Activated naive CD4-positive, alpha-beta T cell treated with Interleukin-2 at 50 U/mL for 16 hours (primary cell): Measurements from ENCODE around the gene MAPKAPK3.

ENCODE experiments used
- DNase-seq: peaks from one replicate; pipeline ENCODE4 v3.0.0-alpha.2; 2020

MAPKAPK3 gene

DNA sequence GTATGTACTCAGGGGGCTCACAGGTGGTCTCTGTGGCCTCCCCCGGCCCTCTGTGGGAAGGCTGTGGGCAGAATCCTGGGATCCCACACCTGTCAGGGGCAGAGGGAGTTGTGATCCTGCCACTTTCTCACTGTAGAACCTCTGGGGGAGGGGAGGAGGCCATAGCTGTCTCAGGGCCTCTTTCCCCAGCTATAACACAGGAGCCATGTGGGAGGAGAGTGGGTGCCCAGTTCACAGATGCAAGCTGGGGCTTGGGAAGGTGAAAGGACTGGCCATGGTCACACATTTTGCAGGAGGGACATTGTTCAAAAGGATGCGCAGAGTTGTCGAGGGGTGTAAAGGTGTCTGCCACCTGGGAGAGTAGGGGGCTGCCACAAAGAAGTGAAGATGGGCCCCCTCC lies 11.7 kb downstream of the MAPKAPK3 start:
- no peak for DNase-seq

DNA sequence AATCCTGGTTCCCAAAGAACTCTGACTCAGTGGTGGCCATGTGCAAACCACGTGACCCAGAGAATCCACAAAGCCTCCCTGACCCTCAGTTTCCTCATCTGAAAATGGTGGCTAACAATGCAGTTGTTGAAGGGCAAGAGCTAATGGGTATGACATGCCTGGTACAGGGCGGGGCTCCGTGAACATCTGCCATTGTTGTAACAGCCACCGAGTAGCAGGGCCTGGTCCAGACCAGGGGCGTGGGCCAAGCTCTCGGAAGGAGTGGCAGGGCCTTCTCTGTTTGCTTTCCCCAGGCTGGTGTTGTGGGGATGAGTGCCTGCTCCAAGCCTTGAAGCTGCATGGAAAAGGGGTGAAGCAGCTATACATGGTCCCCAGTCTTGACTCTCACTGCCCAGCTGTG lies 13.4 kb downstream of the MAPKAPK3 start:
- DNase-seq = no peak

DNA sequence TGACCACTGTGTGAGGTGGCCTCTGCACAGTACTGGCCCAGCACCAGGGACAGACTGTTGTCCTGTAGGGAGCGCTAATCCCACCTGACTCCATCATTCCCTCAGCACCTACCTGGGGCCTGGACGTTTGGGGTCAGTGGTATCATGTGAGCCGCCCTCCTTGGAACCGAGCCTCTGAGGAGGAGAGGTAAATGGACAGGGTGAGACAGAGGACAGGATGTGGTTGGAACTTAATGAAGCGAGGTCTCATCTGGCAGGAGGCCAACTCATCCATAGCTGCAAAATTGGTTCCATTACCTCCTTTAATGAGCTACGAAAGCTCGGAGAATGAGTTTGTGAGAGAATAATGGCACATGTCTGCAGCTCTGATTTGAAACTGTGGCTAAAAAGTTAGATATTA lies 13.9 kb downstream of the MAPKAPK3 start:
- DNase-seq = no peak

DNA sequence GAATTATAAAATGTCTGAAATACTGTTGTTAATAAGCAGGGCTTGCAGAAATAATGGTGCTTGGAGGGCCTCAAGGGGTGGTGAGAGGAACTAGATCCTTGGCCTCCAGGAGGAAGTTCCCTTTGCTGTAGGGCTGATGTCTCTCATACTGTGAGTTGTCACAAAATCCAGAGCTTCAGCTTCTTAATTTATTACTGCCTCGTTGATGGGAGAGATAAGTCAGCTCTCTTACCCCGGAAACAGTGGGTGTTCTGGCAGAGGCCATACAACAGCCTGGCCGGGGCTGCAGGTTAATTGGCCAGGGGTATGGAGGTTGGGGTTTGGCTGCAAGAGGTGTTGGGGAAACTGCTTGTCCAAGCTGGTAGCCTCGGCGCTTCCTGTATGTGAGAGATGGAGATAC lies 15.5 kb downstream of the MAPKAPK3 start:
- DNase-seq = no peak

DNA sequence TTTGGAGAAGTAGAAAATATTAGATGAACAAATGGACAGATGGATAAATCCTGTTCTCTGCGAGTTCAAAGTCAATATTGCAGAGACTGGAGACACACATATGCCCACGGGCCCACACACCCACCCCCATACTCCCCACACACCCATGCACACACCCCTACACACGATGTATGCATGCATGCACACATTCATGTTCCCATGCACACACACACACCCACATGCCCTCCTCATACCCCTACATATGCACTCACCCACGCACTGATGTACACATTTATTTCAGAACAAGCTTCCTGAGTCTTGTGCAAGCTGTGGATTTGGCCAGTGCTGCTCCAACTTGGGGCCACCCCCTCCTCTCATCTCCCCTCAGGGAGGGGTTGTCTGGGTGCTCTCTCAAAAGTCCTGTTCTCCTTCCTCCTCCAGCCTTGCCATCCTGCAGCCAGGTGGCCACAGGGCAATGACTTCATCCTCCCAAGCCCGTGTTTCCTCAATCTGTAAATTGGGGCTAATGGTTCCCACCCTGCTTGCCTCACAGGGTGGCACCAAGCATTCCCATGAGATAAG lies 16.4 kb downstream of the MAPKAPK3 start:
- DNase-seq = no peak

DNA sequence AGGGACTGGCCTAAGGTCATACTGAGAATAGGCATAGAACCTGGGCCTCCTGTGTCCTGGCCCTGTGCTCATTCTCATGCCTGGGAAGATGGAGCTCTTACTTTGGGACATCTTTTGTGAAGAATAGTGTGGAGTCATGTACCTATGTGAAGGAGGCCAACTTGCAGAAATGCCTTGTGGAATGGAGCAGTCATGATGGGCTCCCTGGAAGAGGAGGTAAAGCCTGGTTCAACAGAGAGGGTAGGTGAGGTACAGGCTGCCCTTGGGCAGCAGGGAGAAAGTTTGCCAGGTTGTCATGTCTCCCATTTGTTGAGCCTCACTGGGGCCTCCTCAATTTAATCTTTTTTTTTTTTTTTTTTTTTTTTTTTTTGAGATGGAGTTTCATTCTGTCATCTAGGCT lies 18.1 kb downstream of the MAPKAPK3 start:
- no peak for DNase-seq

DNA sequence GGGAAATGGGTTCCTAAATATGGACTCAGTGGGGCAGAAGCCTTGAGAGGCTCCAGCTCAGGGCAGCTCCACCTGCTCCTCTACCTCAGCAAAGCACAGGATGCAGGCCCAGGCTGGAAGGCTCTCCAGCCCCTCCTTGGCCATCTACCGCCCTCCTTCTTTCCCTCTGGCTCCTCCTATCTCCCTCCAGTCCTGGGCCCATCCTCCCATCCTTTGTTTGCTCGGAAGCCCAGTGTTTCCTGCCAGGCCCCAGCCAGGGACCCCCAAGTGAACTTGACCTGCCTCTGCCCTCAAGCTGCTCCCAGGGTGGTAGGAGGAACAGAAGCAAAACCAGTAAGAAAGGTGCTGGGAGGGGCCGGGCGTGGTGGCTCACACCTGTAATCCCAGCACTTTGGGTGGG lies 20.1 kb downstream of the MAPKAPK3 start:
- no peak for DNase-seq

DNA sequence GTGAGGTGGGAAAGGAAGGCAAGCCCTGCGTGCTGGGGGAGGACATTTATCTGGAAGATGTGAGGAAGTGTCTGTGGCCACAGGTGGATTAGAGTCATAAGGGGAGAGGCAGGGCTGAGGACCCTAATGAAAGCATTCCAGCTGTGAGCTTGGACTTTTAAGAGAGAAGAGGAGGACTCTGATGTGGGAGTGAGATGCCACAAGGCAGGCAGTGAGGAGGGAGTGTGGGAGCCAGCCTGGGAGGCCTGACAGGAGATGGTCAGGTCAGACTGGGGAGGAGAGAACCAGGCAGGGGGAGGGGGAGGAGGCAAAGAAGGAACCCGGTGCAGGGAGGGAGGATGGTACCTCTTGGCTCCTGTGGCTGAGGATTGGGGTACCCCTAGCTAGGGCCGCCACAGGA lies 21.0 kb downstream of the MAPKAPK3 start:
- no peak for DNase-seq

DNA sequence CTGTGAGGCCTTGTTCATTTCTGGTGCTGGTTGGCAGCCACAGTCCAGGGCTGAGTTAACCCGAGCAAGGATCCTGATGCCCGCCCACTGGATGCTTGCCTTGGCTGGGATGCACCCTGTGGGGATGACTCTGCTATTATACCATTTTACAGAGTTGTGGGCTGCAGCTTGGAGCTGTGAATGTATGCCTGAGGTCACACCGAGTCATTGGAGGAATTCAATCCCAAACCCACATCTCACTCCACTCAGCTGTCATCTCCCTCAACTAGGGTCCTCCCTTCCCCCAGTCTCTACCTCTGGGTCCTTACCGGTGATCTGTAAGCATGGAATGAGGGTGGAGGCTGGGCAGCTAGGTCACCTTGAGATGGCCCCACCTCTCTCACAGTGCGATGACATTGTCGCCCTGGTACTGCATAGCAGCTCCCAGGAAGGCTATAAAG lies 22.1 kb downstream of the MAPKAPK3 start:
- no peak for DNase-seq

DNA sequence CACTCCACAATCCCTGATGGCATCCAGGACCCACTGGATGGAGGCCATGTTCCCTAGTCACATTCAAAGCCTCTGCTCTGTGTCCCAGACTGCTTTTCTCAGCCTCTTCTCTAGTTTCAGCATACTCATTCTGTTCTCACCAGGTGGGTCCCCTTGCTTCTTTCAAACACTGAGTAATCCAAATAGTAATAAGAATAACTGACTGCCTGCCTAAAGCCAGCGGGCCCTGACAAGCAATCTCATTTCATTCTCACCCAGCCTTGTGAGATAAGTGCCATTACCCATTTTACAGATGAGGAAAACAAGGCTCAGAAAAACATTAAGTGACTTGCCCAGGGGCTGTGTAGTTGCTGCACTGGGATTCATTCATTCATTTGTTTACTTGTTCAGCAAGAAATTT lies 25.4 kb downstream of the MAPKAPK3 start:
- DNase-seq = no peak

DNA sequence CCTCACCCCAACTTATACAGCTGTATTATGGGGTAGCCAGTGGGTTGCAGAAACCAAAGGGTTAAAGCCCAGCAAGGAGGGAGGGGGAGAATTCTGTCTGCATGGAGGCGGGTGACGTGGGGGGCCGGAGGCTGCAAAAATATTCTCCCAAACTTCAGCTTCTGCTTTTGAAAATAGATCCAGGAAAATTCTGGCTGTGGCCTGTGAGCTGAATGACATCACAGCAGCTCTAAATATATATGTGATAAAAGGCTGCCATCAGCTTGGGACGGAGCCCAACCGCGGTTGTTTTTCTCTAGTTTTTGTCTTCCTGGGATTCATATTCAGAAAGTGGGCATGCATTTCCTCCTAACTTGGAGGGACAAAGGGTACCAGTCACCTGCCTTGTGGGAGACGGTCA lies 27.6 kb downstream of the MAPKAPK3 start:
- DNase-seq = no peak

DNA sequence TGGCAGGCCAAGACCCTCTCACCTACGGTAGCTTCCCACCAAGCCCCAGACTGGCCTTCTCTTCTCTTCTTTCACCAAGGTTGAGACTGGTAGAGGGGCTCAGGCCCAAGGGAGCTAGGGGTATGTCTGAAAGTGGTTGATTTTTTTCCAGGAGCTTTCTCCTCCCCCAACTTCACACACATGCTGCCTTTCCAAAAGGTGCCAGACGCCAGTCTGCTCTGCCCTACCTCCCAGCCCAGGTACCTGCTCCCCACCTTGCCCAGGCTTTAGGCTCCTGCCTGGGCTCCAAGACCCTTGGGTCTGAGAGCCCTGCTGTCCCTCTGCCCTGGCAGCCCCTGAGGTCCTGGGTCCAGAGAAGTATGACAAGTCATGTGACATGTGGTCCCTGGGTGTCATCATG lies 28.4 kb downstream of the MAPKAPK3 start:
- no peak for DNase-seq

DNA sequence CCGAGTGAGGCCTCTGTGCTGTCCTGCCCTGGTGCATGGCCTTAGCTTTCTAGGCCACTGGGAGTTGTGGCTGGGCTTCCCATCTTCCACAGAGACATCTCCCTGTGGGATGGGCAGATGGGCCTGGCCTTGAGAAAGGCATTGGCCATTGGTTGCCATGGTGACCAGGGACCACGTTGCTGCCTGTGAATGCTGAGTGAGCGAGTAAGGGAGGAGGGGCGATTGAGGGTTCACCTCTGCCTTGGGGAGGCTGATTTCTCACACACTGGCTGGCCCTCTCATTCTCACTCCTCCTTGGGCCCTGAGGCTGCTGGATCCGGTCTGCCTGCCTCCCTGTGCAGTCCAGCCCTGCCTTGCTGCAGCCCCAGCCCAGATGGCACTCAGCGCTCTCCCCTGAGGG lies 31.4 kb downstream of the MAPKAPK3 start:
- no peak for DNase-seq

DNA sequence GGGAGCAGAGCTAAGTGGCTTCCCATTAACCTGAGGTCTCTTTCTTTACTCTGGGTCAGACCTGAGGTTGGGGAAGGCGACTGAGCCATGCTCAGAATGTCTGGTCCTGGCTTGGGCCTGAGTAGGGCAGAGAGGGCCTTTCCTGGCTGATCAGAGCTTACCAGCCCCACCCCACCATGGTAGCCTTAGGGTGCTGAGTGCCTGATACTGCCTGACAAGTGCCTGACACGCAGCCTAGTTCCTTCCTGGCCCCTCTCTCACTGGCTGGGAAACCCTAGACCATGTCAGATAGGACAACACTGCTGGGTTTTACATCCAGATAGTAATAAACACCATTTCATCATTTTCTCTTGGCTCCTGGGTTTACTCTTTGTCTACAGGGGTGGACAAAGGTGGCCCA lies 32.0 kb downstream of the MAPKAPK3 start:
- no peak for DNase-seq

DNA sequence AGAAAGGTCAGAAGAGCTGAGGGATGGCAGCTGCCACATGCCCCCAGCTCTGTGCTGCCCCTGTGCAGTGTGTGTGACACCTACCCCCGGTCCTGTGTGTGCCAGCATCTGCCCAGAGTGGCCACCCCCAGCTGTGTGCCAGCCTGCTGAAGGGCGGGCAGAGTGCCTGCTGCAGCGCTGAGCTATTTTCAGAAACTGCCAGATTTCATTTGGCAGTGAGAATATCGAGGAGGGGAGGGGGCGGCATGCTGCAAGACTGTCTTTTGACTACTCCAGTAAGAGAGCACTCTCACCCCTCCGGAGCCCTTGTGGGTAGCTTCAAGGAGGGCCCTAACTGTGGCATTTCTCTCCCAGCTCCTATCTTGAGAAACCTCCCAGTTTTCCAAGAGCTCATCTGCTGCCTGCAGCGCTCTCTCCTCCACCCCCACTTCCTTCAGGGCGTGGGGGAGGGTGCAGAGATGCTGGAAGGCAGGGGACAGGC lies 32.5 kb downstream of the MAPKAPK3 start:
- no peak for DNase-seq

DNA sequence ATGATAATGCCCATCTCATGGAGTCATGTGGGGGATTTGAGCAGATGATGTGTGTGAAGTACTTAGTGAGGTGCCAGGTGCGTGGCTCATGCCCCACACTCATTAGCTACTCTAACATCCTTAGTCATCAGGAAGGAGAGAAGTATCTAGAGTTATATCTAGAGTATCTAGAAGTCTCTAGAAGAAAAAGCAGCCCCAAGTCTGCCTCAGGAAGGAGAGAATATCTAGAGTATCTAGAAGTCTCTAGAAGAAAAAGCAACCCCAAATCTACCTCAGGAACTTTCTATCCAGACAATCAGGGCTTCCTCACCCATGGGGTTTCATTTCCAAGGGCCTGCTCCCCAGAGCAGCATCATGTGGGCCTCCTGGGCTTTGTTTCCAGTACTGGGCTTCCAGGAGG lies 33.1 kb downstream of the MAPKAPK3 start:
- no peak for DNase-seq

DNA sequence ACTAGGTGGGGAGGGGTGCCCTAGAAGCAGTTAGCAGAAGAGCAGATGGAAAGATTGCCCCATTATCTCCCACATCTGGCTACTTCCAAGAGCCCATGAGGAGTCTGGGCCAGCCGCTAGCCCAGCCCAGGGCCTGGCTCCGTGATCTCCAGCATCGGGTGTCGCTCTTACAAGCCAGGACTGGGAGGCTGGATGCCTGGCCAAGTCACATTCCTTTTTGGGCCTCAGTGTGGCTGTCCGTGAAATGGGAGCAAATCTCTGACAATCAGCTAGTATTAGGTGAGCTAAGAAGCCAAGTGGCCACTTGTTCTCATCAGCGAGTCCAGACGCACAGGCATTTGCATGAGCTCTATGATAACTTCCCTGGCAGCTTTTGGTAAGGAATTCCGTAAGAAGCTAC lies 34.5 kb downstream of the MAPKAPK3 start:
- DNase-seq = no peak

DNA sequence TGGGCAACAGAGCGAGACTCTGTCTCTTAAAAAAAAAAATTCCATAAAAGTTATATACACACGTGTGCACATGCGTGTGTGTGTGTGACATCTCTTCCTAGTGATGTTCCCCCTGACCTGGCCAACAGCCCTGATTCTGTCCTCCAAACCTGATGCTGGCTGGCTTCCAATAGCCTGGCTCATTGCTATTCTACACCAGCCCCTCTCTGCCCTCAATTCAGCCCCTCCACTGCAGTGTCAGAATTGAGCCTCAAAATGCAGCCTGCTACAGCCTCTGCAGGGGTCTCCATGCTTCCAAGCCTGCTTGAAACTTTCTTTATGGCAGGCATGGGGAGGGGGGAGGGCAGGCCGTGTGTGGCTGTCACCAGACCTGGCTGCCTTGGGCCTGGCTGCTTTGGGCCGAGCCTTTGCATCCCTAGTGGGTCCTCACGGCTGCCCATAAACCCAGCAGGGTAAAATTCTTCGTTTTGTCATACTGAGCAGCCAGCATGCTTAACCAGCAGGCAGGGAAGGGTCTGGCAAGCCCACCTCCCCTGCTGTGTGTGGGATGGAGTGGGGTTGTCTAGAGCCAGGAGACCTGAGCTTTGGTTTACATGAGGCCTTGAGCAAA lies 35.1 kb downstream of the MAPKAPK3 start:
- no peak for DNase-seq

DNA sequence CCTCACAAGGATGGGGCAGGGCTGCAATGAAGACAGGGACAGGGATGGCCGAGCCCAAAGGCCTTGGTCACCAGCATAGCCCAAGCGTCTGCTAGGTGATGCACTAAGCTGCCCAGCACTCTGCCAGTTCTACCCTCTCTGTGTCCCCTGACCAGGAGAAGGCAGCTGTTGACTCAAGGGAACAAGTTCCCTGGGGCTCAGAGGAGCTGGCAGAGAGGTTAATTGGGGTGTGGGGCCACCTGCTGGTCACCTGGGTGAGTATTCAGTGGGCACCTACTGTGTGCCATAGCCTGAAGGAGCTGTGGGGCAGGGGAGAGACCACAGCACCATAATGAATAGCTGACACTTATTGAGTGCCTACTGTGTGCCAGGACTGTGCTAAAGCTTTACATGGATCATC lies 35.8 kb downstream of the MAPKAPK3 start:
- DNase-seq = peak; percentile 55

DNA sequence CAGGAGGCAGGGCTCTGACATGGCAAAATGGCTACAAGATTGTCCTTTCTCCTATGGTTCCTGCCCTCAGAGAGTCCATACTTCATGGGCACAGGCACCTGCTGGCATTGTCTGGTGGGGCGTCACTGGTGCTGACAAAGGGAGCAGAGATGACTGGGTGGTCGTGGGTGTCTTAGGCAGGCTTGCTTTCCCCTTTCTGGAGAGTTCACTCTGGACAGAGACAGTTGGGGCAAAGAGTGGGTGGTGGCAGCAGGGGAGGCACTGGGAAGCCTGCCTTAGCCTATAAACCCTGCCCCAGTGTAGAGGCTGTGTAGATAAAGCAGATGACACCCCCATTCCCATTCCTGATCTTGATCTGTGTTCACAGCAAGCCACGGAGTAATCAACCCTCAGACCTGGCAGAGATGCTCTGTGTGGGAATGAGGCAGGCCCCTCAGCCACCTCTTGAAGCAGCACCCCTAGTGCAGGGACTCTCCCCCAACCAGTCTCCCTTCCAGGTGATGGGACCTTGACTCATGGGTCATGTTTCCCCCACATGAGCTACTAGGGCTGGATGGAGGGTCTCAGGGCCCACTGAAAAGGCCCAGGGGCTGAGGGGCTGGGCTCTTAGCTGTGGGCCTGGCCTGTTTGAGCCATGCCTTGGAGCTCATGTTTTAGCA lies 37.1 kb downstream of the MAPKAPK3 start:
- DNase-seq = no peak

DNA sequence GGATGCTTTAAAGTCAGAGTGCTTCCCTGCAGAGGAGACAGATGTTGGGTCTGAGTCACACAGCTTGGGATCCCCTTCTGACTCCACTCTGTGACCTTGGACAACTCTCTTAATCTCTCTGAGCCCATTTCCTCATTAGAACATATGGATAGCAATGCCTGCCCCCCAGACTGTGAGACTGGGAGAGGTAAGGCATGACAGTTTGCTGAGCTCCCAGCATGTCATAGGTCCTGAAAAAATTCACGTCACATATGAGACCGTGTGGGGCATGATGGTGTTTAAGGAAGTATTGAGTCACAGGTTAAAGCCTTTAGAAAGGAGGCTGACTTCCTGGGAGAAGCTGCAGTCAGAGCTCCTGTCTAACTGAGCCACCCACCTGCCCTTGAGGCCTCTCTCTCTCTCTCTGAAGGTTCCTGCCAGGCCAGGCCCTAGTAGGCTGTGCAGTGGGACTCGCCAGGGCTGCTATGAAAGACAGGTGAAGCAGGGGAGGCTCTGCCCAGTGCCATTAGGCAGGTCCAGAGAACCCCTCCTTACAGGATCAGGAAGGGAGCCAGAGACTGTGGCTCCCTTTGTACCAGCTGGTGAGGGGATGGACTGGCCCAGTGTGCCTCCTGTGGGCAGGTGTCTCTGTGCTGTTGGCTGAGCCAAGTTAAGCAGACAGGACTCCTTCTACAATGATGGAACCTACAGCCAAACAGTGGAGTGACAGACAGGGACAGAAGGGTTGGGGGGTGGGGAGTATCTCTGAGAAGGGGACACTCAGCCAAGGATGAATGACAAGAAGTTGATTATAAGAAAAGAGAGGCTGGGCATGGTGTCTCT lies 38.3 kb downstream of the MAPKAPK3 start:
- DNase-seq = no peak

DNA sequence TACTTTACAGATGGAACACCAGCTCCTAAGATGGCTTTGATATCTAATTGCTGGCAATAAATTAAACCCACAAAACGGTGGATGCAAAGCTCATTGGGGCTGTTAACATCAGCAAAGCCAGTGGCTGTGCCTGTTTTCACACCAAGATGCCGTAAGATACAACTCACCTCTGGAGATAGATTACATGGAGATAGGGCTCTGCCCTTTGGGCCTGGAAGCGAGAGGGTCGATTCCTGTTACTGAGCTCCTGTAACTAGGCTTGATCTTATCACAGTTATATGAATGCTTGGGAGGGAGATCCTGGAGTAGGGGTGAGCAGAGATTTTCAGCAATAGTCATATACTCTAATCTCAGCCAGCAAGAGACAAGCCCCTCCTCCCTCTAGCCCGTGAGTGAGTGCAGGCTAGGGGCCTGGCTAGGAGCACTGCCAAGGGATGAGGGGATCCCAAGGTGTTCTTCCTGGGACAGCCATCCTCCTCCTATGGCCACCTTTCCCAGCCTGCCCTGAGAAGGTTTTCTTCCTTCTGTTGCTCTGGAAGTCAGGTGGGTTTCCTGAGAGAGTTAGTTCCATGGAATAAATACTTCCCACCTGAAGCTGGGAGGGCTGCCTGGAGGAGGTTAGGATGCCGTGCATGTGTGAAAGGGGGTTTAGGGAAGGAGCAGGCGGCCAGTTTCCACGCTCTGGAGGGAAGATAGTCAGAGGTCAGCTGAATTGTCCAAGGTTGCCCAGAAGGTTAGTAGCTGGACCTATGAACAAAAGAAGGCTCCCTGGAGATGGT lies 39.7 kb downstream of the MAPKAPK3 start:
- DNase-seq = no peak

DNA sequence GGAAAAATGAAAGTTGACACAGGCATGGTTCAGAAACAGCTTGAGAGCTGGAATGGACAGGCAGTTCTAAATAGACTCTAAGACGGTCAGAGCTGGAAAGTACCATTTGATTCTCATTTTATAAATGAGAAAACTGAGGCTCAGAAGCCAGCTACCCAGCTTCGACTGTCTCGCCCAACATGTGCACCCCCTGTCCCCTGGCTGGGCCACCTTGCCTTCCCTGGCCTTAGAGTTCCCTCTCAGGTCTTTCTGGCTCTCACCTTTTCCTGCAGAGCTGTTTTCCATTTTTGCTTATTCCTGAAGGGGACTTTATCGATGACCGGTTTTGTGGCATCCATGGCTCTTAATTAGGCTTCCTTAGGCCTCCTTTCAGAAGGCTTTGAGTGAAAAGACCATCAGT lies 40.5 kb downstream of the MAPKAPK3 start:
- DNase-seq = no peak
